ENCODE measurements around the gene PXDN.

PXDN gene

DNA sequence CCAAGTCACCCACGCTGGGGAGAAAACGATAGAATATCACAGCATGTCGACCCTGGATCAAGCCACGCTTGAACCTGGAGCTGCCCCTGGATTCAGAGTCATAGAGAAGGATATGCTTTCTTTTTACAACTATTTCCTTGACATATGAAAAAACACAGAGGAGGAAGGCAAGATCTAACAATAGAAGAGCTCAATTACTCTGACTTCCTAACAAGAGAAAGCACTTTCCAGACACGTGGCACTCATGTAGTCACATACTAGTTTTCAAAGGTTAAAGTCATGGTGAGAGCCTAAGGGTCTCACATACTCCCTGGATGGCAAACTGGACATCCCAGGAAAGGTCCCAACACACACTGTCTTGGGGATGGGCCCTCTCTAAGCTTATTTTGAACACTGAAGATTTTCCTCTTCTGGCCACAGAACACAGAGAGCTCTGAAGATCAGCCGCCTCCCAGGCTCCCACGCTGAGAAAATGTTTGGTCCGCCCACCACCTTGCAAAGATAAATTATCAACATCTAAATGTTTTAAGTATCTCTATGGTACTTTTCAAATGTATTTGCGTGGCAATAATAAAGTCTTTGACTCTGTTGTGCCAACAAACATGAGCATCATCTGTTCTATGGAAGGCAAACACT lies 4.9 kb downstream of the PXDN start:
- H3K36me3 ChIP-seq (ENCODE audit: control insufficient read depth in 2 of 2, insufficient read depth in 1 of 2, low read length in 2 of 2): peaks cover 0 to 3% of the 10 kb centered on the region in 2 experiments; a peak in 1 of 3 replicates
- no peak overlapping the region for H3K4me3 ChIP-seq (ENCODE audit: low read depth, low read length)
- ChIA-PET CTCF (interaction anchor here (1.0 to 2.2 kb wide), 3 partner anchors 12 to 187 kb away, joined by 3 to 12 read pairs (median 3); no protein-coding TSS in a partner anchor), POLR2A (no interaction called here)
- no peaks in the 10 kb centered on the region for H3K9me3 ChIP-seq (ENCODE audit: control insufficient read depth, insufficient read depth, low read depth, low read length)
- H3K4me1 ChIP-seq (ENCODE audit: control insufficient read depth, insufficient read depth, low read length): no peaks in the 10 kb centered on the region
- no peak for TF ChIP-seq BCL11B (tag by site-specific recombination; IDR thresholded peaks at IDR 0.05; ENCODE audit: low read depth)
- no peak for TF ChIP-seq ZNF529 (tag by site-specific recombination; IDR thresholded peaks at IDR 0.05; ENCODE audit: insufficient replicate concordance)
- TF ChIP-seq SP7 (tag by site-specific recombination; IDR thresholded peaks at IDR 0.05): no peak
- TF ChIP-seq, protein P1, sequence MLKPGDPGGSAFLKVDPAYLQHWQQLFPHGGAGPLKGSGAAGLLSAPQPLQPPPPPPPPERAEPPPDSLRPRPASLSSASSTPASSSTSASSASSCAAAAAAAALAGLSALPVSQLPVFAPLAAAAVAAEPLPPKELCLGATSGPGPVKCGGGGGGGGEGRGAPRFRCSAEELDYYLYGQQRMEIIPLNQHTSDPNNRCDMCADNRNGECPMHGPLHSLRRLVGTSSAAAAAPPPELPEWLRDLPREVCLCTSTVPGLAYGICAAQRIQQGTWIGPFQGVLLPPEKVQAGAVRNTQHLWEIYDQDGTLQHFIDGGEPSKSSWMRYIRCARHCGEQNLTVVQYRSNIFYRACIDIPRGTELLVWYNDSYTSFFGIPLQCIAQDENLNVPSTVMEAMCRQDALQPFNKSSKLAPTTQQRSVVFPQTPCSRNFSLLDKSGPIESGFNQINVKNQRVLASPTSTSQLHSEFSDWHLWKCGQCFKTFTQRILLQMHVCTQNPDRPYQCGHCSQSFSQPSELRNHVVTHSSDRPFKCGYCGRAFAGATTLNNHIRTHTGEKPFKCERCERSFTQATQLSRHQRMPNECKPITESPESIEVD (tag by site-specific recombination; IDR thresholded peaks at IDR 0.05): no peak
- TF ChIP-seq, protein P2, sequence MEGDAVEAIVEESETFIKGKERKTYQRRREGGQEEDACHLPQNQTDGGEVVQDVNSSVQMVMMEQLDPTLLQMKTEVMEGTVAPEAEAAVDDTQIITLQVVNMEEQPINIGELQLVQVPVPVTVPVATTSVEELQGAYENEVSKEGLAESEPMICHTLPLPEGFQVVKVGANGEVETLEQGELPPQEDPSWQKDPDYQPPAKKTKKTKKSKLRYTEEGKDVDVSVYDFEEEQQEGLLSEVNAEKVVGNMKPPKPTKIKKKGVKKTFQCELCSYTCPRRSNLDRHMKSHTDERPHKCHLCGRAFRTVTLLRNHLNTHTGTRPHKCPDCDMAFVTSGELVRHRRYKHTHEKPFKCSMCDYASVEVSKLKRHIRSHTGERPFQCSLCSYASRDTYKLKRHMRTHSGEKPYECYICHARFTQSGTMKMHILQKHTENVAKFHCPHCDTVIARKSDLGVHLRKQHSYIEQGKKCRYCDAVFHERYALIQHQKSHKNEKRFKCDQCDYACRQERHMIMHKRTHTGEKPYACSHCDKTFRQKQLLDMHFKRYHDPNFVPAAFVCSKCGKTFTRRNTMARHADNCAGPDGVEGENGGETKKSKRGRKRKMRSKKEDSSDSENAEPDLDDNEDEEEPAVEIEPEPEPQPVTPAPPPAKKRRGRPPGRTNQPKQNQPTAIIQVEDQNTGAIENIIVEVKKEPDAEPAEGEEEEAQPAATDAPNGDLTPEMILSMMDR (tag by site-specific recombination; IDR thresholded peaks at IDR 0.05): no peak
- TF ChIP-seq OVOL3 (tag by site-specific recombination; IDR thresholded peaks at IDR 0.05): no peak
- TF ChIP-seq, protein P3, sequence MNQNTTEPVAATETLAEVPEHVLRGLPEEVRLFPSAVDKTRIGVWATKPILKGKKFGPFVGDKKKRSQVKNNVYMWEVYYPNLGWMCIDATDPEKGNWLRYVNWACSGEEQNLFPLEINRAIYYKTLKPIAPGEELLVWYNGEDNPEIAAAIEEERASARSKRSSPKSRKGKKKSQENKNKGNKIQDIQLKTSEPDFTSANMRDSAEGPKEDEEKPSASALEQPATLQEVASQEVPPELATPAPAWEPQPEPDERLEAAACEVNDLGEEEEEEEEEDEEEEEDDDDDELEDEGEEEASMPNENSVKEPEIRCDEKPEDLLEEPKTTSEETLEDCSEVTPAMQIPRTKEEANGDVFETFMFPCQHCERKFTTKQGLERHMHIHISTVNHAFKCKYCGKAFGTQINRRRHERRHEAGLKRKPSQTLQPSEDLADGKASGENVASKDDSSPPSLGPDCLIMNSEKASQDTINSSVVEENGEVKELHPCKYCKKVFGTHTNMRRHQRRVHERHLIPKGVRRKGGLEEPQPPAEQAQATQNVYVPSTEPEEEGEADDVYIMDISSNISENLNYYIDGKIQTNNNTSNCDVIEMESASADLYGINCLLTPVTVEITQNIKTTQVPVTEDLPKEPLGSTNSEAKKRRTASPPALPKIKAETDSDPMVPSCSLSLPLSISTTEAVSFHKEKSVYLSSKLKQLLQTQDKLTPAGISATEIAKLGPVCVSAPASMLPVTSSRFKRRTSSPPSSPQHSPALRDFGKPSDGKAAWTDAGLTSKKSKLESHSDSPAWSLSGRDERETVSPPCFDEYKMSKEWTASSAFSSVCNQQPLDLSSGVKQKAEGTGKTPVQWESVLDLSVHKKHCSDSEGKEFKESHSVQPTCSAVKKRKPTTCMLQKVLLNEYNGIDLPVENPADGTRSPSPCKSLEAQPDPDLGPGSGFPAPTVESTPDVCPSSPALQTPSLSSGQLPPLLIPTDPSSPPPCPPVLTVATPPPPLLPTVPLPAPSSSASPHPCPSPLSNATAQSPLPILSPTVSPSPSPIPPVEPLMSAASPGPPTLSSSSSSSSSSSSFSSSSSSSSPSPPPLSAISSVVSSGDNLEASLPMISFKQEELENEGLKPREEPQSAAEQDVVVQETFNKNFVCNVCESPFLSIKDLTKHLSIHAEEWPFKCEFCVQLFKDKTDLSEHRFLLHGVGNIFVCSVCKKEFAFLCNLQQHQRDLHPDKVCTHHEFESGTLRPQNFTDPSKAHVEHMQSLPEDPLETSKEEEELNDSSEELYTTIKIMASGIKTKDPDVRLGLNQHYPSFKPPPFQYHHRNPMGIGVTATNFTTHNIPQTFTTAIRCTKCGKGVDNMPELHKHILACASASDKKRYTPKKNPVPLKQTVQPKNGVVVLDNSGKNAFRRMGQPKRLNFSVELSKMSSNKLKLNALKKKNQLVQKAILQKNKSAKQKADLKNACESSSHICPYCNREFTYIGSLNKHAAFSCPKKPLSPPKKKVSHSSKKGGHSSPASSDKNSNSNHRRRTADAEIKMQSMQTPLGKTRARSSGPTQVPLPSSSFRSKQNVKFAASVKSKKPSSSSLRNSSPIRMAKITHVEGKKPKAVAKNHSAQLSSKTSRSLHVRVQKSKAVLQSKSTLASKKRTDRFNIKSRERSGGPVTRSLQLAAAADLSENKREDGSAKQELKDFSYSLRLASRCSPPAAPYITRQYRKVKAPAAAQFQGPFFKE (tag by site-specific recombination; IDR thresholded peaks at IDR 0.05; ENCODE audit: borderline replicate concordance): no peak
- TF ChIP-seq KLF17 (tag by site-specific recombination; IDR thresholded peaks at IDR 0.05): no peak
- TF ChIP-seq ZNF670 (tag by site-specific recombination; IDR thresholded peaks at IDR 0.05; ENCODE audit: low read depth): no peak
- no peak for TF ChIP-seq ZNF404 (tag by site-specific recombination; IDR thresholded peaks at IDR 0.05)
- TF ChIP-seq, protein P4, sequence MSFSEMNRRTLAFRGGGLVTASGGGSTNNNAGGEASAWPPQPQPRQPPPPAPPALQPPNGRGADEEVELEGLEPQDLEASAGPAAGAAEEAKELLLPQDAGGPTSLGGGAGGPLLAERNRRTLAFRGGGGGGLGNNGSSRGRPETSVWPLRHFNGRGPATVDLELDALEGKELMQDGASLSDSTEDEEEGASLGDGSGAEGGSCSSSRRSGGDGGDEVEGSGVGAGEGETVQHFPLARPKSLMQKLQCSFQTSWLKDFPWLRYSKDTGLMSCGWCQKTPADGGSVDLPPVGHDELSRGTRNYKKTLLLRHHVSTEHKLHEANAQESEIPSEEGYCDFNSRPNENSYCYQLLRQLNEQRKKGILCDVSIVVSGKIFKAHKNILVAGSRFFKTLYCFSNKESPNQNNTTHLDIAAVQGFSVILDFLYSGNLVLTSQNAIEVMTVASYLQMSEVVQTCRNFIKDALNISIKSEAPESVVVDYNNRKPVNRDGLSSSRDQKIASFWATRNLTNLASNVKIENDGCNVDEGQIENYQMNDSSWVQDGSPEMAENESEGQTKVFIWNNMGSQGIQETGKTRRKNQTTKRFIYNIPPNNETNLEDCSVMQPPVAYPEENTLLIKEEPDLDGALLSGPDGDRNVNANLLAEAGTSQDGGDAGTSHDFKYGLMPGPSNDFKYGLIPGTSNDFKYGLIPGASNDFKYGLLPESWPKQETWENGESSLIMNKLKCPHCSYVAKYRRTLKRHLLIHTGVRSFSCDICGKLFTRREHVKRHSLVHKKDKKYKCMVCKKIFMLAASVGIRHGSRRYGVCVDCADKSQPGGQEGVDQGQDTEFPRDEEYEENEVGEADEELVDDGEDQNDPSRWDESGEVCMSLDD (tag by site-specific recombination; IDR thresholded peaks at IDR 0.05): no peak
- TF ChIP-seq ZSCAN30 (tag by site-specific recombination; IDR thresholded peaks at IDR 0.05): no peak
- TF ChIP-seq, protein P5, sequence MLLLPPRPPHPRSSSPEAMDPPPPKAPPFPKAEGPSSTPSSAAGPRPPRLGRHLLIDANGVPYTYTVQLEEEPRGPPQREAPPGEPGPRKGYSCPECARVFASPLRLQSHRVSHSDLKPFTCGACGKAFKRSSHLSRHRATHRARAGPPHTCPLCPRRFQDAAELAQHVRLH (tag by site-specific recombination; IDR thresholded peaks at IDR 0.05): no peak
- TF ChIP-seq SALL2 (tag by site-specific recombination; IDR thresholded peaks at IDR 0.05; ENCODE audit: borderline replicate concordance): no peak
- H3K27ac ChIP-seq (ENCODE audit: extremely low read depth, low read depth, low read length): no peak overlapping the region

Data from HEK293 (cell line).